ENCODE data around the gene KRT74.

Gene KRT74

DNA sequence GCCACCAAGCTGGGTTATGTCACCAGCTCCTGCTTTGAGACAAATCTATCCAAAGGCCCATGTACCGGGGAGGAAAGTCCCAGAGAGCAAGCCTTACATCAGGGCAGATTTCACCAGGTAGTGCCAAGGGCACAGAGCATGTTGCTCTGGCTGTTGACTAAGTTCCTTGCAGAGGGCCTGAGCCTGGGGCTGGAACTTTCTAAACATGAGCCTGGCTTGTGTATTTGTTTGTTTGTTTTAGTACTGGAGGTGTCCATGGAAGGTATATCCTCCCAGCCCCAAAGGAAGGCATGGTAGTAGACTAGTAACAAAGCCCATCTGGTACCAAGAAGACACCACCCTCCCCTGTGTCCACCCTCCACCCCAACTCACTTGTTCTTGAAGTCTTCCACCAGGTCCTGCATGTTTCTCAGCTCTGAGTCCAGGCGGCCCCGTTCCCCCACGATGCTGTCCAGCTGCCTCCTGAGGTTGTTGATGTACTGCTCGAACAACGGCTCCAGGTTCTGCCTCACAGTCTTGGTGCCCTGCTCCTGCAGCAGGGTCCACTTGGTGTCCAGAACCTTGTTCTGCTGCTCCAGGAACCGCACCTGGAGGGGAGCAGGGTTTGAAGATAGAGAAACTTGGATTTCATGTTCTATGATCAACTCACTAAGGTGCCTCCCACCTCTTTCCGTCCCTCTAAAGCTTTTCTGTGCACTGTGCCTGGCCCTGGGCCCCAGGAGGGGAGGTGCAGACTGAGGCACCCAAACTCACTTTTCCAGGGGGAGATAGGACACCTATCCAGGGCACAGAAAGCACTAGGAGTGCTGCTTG, 54.9 kb downstream of the KRT74 start:
- no peaks in the 10 kb centered on the region for H3K9me3 ChIP-seq (ENCODE audit: control insufficient read depth, low read length)
- DNase-seq (ENCODE audit: low read depth), result no peak
- H3K9ac ChIP-seq (ENCODE audit: low read length), result no peak overlapping the region
- peaks cover 48% of the 10 kb centered on the region for H3K4me1 ChIP-seq (ENCODE audit: control insufficient read depth, insufficient read depth, low read length)
- H3K4me3 ChIP-seq (ENCODE audit: low read length), result no peak overlapping the region
- H3K27me3 ChIP-seq (replicated peaks; ENCODE audit: control insufficient read depth, insufficient read depth, low read length), result peaks cover 35% of the 10 kb centered on the region
- no peaks in the 10 kb centered on the region for H3K36me3 ChIP-seq (ENCODE audit: control insufficient read depth, insufficient read depth, low read length, severe bottlenecking)

DNA sequence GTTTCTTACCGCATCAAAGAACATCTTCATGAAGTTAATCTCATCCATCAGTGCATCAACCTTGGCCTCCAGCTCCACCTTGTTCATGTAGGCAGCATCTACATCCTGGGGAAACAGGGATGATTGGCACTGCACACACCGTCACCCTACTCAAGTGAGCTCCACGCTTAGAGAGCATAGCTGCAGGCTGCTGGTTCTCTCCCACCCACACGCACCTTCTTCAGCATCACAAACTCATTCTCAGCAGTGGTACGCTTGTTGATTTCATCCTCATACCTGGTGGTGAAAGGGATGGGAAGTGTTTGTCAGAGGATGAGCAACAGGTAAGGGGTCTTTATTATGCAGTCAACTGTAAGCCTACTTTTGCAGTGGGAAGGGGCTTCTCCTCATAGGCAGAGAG, 55.8 kb downstream of the KRT74 start:
- no peak for DNase-seq (ENCODE audit: low read depth)
- Histone ChIP-seq H3K4me1 (ENCODE audit: control insufficient read depth, insufficient read depth, low read length) (peaks cover 50% of the 10 kb centered on the region), H3K9me3 (ENCODE audit: control insufficient read depth, low read length) (no peaks in the 10 kb centered on the region), H3K36me3 (ENCODE audit: control insufficient read depth, insufficient read depth, low read length, severe bottlenecking) (no peaks in the 10 kb centered on the region), H3K9ac (ENCODE audit: low read length) (no peak overlapping the region), H3K27me3 (replicated peaks; ENCODE audit: control insufficient read depth, insufficient read depth, low read length) (peaks cover 36% of the 10 kb centered on the region), H3K4me3 (ENCODE audit: low read length) (no peak overlapping the region)

DNA sequence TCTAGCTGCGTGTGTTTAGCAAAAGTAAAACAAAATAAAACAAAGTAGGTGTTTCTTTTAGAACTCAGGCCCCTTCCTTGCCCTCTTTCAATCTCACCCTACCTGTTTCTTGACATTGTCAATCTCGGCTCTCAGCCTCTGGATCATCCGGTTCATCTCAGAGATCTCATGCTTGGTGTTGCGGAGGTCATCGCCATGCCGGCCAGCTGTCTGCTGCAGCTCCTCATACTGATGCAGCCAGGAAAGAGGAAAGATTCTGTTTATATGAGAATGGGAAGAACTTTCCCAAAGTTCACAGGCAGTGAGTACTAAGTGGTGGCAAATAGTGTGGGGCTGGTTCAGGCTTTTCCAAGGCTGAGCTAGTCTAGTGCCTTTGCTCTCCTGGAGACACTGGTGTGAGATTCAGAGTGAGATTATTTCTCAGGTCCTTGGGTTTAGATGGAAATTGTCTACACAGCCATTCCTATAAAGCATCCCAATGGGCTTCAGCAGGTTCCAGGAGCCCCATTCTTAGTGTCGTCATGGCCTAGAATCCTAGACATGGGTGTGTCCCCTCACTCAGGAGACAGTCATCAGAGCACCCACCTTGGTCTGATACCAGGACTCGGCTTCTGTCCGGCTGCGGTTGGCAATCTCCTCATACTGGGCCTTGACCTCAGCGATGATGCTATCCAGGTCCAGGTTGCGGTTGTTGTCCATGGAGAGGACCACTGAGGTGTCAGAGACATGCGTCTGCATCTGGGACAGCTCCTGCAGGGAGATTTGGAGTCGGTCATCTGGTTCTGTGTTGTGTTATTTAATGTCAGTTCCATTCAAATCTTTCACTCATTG, 56.4 kb downstream of the KRT74 start:
- H3K9ac ChIP-seq (ENCODE audit: low read length), result no peak overlapping the region
- peaks cover 36% of the 10 kb centered on the region for H3K27me3 ChIP-seq (replicated peaks; ENCODE audit: control insufficient read depth, insufficient read depth, low read length)
- H3K4me1 ChIP-seq (ENCODE audit: control insufficient read depth, insufficient read depth, low read length), result peaks cover 43% of the 10 kb centered on the region
- no peak for DNase-seq (ENCODE audit: low read depth)
- no peaks in the 10 kb centered on the region for H3K9me3 ChIP-seq (ENCODE audit: control insufficient read depth, low read length)
- no peaks in the 10 kb centered on the region for H3K36me3 ChIP-seq (ENCODE audit: control insufficient read depth, insufficient read depth, low read length, severe bottlenecking)
- H3K4me3 ChIP-seq (ENCODE audit: low read length), result no peak overlapping the region

DNA sequence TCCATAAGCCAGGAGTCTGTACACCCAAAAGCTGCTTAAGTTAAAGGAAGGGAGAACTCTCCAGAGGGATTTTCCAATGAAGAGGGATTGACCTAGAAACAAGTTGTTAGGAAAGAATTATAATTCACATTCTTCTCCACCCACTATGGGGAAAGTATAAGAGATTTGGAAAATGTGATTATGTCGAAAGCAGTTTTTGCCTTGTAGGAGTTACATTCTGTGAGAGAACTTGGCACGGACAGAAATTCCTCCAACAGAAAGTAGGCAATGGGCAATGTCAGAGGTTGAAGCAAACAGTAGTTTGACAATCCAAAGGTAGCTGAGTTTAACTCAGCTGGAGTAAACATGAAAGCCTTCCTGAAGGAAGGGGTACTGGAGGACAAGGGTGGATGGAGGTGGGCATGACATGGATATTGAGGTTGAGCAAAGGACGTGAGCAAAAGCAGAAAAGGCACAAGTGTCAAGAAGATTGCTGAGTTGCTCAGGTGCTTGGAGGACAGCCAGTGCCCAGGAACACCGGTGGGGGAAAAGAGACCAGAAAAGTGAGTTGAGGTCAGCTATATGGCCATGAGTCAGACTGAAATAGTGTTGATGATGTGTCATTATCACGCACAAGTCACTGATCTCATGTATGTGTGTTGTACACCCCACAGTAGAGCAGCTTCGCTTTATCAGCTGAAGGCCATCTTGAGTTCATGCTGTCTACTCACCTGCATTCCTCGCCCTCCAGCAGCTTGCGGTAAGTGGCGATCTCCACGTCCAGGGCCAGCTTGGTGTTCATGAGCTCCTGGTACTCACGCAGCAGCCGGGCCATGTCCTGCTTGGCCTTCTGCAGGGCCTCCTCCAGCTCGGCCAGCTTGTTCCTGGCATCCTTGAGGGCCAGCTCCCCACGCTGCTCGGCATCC, 57.5 kb downstream of the KRT74 start:
- peak overlapping the region; percentile 55 for H3K9ac ChIP-seq (ENCODE audit: low read length)
- no peaks in the 10 kb centered on the region for H3K36me3 ChIP-seq (ENCODE audit: control insufficient read depth, insufficient read depth, low read length, severe bottlenecking)
- H3K9me3 ChIP-seq (ENCODE audit: control insufficient read depth, low read length), result peaks cover 3% of the 10 kb centered on the region
- H3K4me1 ChIP-seq (ENCODE audit: control insufficient read depth, insufficient read depth, low read length), result peaks cover 33% of the 10 kb centered on the region
- peaks cover 36% of the 10 kb centered on the region for H3K27me3 ChIP-seq (replicated peaks; ENCODE audit: control insufficient read depth, insufficient read depth, low read length)
- peak overlapping the region; percentile 58 for H3K4me3 ChIP-seq (ENCODE audit: low read length)
- peak; percentile 61 for DNase-seq (ENCODE audit: low read depth)

All from adipocyte (in vitro differentiated cells).